Duodenal mucosa (tissue), 2 donors: ENCODE data around the gene PDE4A.
A peak's percentile ranks its signal among the peaks of the same experiment; 100 is the strongest.

Experiments used
- H3K27ac ChIP-seq: one replicate; pipeline ENCODE4 v1.7.0; 2013; ENCODE audit warnings: low read depth, low read length
- H3K27me3 ChIP-seq, 2 donors: one replicate each; pipeline ENCODE4 v1.7.0; 2013; ENCODE audit warnings: low read length in 2 of 2, control low read depth in 1 of 2; ENCODE audit not compliant: insufficient read depth in 2 of 2, control insufficient read depth in 1 of 2
- H3K36me3 ChIP-seq, 2 donors: one replicate each; pipeline ENCODE4 v1.7.0; 2013; ENCODE audit warnings: low read length in 2 of 2, control low read depth in 1 of 2; ENCODE audit not compliant: insufficient read depth in 2 of 2, control insufficient read depth in 1 of 2
- H3K4me1 ChIP-seq, 2 donors: one replicate each; pipeline ENCODE4 v1.7.0; 2013; ENCODE audit warnings: low read length in 2 of 2, control low read depth in 1 of 2; ENCODE audit not compliant: insufficient read depth in 2 of 2, control insufficient read depth in 1 of 2
- H3K4me3 ChIP-seq, 2 donors: one replicate each; pipeline ENCODE4 v1.7.0; 2013; ENCODE audit warnings: low read length in 2 of 2, low read depth in 1 of 2
- H3K9ac ChIP-seq, 2 donors: one replicate each; pipeline ENCODE4 v1.7.0; 2013; ENCODE audit warnings: low read length in 2 of 2, low read depth in 1 of 2
- H3K9me3 ChIP-seq, 2 donors: one replicate each; pipeline ENCODE4 v1.7.0; 2013; ENCODE audit warnings: low read length in 2 of 2, control low read depth in 1 of 2; ENCODE audit not compliant: control insufficient read depth in 1 of 2

PDE4A gene

GRCh38 chr19:10478903-10479384 lies 58.6 kb downstream of the PDE4A start:
- no peak overlapping the region for H3K27ac ChIP-seq

GRCh38 chr19:10486551-10486950 lies 66.2 kb downstream of the PDE4A start:
- H3K36me3 ChIP-seq: peaks cover 29 to 44% of the 10 kb centered on the region in 2 donors
- H3K27me3 ChIP-seq: no peaks in the 10 kb centered on the region
- H3K27ac ChIP-seq: no peak overlapping the region

More at GRCh38 chr19:10478903-10479384, 58.6 kb downstream of the PDE4A start:
- H3K4me3 ChIP-seq: peak overlapping the region; percentile 65 to 67
- no peaks in the 10 kb centered on the region for H3K36me3 ChIP-seq
- no peaks in the 10 kb centered on the region for H3K27me3 ChIP-seq
- no peaks in the 10 kb centered on the region for H3K9me3 ChIP-seq
- H3K4me1 ChIP-seq: peaks cover 0 to 14% of the 10 kb centered on the region in 2 donors
- peak overlapping the region in 1 of 2 donors; percentile 38 for H3K9ac ChIP-seq

GRCh38 chr19:10491472-10492047 lies 71.2 kb downstream of the PDE4A start:
- Histone ChIP-seq H3K4me1 (no peaks in the 10 kb centered on the region), H3K27me3 (no peaks in the 10 kb centered on the region), H3K9ac (no peak overlapping the region), H3K9me3 (no peaks in the 10 kb centered on the region), H3K27ac (no peak overlapping the region), H3K36me3 (peaks cover 25 to 55% of the 10 kb centered on the region in 2 donors), H3K4me3 (no peak overlapping the region)

More at GRCh38 chr19:10486551-10486950, 66.2 kb downstream of the PDE4A start:
- Histone ChIP-seq H3K4me1 (no peaks in the 10 kb centered on the region), H3K4me3 (no peak overlapping the region), H3K9ac (no peak overlapping the region), H3K9me3 (no peaks in the 10 kb centered on the region)

GRCh38 chr19:10497371-10497770 lies 77.0 kb downstream of the PDE4A start:
- no peak overlapping the region for H3K9ac ChIP-seq
- H3K4me3 ChIP-seq: no peak overlapping the region
- no peaks in the 10 kb centered on the region for H3K9me3 ChIP-seq
- H3K36me3 ChIP-seq: peaks cover 10 to 36% of the 10 kb centered on the region in 2 donors
- H3K27me3 ChIP-seq: no peaks in the 10 kb centered on the region
- H3K4me1 ChIP-seq: peaks cover 21 to 27% of the 10 kb centered on the region in 2 donors
- no peak overlapping the region for H3K27ac ChIP-seq

GRCh38 chr19:10499550-10500246 lies 79.4 kb downstream of the PDE4A start:
- Histone ChIP-seq H3K9me3 (no peaks in the 10 kb centered on the region), H3K4me1 (peaks cover 21 to 27% of the 10 kb centered on the region in 2 donors), H3K36me3 (peaks cover 10 to 31% of the 10 kb centered on the region in 2 donors), H3K4me3 (peak overlapping the region in 1 of 2 donors; percentile 32), H3K27me3 (no peaks in the 10 kb centered on the region), H3K27ac (no peak overlapping the region), H3K9ac (no peak overlapping the region)

- no peak overlapping the region for H3K9ac ChIP-seq
- peaks cover 21 to 27% of the 10 kb centered on the region in 2 donors for H3K4me1 ChIP-seq
- no peak overlapping the region for H3K4me3 ChIP-seq
- H3K27ac ChIP-seq: no peak overlapping the region
- H3K27me3 ChIP-seq: no peaks in the 10 kb centered on the region
- peaks cover 10 to 25% of the 10 kb centered on the region in 2 donors for H3K36me3 ChIP-seq
- H3K9me3 ChIP-seq: no peaks in the 10 kb centered on the region
Observed at GRCh38 chr19:10500247-10500592, 79.9 kb downstream of the PDE4A start.

GRCh38 chr19:10501971-10502523 lies 81.7 kb downstream of the PDE4A start:
- H3K4me1 ChIP-seq: peaks cover 21 to 27% of the 10 kb centered on the region in 2 donors
- H3K4me3 ChIP-seq: peak overlapping the region; percentile 82 to 95
- H3K27ac ChIP-seq: peak overlapping the region; percentile 95
- H3K36me3 ChIP-seq: peaks cover 9 to 16% of the 10 kb centered on the region in 2 donors
- peak overlapping the region; percentile 92 to 96 for H3K9ac ChIP-seq
- no peaks in the 10 kb centered on the region for H3K9me3 ChIP-seq
- no peaks in the 10 kb centered on the region for H3K27me3 ChIP-seq

- Histone ChIP-seq H3K36me3 (peaks cover 6 to 11% of the 10 kb centered on the region in 2 donors), H3K4me1 (peaks cover 21 to 27% of the 10 kb centered on the region in 2 donors), H3K9me3 (no peaks in the 10 kb centered on the region), H3K27ac (peak overlapping the region; percentile 95), H3K9ac (peak overlapping the region; percentile 92 to 96), H3K4me3 (peak overlapping the region; percentile 82 to 95), H3K27me3 (no peaks in the 10 kb centered on the region)
Observed at GRCh38 chr19:10502524-10503001, 82.2 kb downstream of the PDE4A start.

- H3K9me3 ChIP-seq: no peaks in the 10 kb centered on the region
- H3K36me3 ChIP-seq: peaks cover 6 to 10% of the 10 kb centered on the region in 2 donors
- H3K4me1 ChIP-seq: peaks cover 21 to 27% of the 10 kb centered on the region in 2 donors
- no peaks in the 10 kb centered on the region for H3K27me3 ChIP-seq
- H3K4me3 ChIP-seq: peak within 1 kb of the TSS; percentile 82 to 95
- H3K9ac ChIP-seq: peak within 1 kb of the TSS; percentile 92 to 96
- H3K27ac ChIP-seq: peak within 1 kb of the TSS; percentile 95
Observed at GRCh38 chr19:10503002-10503789, 82.9 kb downstream of the PDE4A start, which contains the start of gene KEAP1. Gene KEAP1 (minus strand): TSS chr19:10503356. CDS start chr19:10500033, 3,323 bp downstream.
